Neural cell (in vitro differentiated cells): ENCODE measurements around the gene RFNG. TPM values are rescaled to one million over a fixed set of nuclear protein-coding genes. Genes with fewer than 3 reads are reported as not detected.

Experiments used
- H2AFZ ChIP-seq: fragments of 200-600, 300-800 bp; sonication (generic), shearing (Covaris generic); 2 replicates; pipeline ENCODE4 v1.6.0; 2014; ENCODE audit warnings: low read depth, mild to moderate bottlenecking, antibody characterized with exemption, low read length, moderate library complexity
- H3F3A ChIP-seq: fragments of 200-600 bp; shearing (Covaris generic); 2 replicates; pipeline ENCODE4 v1.6.1; 2016; ENCODE audit warnings: mild to moderate bottlenecking, moderate library complexity, mixed read lengths, antibody characterized with exemption, low read length; ENCODE audit not compliant: insufficient read depth, poor library complexity, severe bottlenecking
- H3K27ac ChIP-seq: fragments of 200-600, 300-800 bp; sonication (generic), shearing (Covaris generic); 2 replicates; pipeline ENCODE4 v1.5.1; 2014; ENCODE audit warnings: mild to moderate bottlenecking, low read length, moderate library complexity
- H3K27me3 ChIP-seq: fragments of 300-800, 200-600 bp; sonication (generic), shearing (Covaris generic); 2 replicates; pipeline ENCODE4 v1.6.0; 2014; ENCODE audit warnings: mild to moderate bottlenecking, low read depth, low read length, moderate library complexity; ENCODE audit not compliant: insufficient read depth
- H3K36me3 ChIP-seq: fragments of 300-800, 200-600 bp; sonication (generic), shearing (Covaris generic); 2 replicates; pipeline ENCODE4 v1.5.1; 2014; ENCODE audit warnings: mild to moderate bottlenecking, antibody characterized with exemption, low read length, moderate library complexity; ENCODE audit not compliant: insufficient read depth
- H3K4me2 ChIP-seq: fragments of 300-800, 200-600 bp; sonication (generic), shearing (Covaris generic); 2 replicates; pipeline ENCODE4 v1.6.0; 2014; ENCODE audit warnings: mild to moderate bottlenecking, low read length
- H3K4me3 ChIP-seq: fragments of 300-800, 200-600 bp; sonication (generic), shearing (Covaris generic); 2 replicates; pipeline ENCODE4 v1.5.1; 2014; ENCODE audit warnings: mild to moderate bottlenecking, low read length, moderate library complexity
- H3K79me2 ChIP-seq: fragments of 200-600 bp; shearing (Covaris generic); replicated peaks from 2 replicates; pipeline ENCODE4 v1.6.0; 2014; ENCODE audit warnings: mild to moderate bottlenecking, low read length, moderate library complexity; ENCODE audit not compliant: insufficient read depth
- H3K9ac ChIP-seq: fragments of 300-800, 200-600 bp; sonication (generic), shearing (Covaris generic); 2 replicates; pipeline ENCODE4 v1.6.1; 2016; ENCODE audit warnings: mild to moderate bottlenecking, low read length, mixed read lengths
- H3K9me2 ChIP-seq: fragments of 200-600 bp; shearing (Covaris generic); 2 replicates; pipeline ENCODE4 v1.6.1; 2016; ENCODE audit warnings: mild to moderate bottlenecking, low read length, mixed read lengths; ENCODE audit not compliant: insufficient read depth
- H3K9me3 ChIP-seq: fragments of 200-600, 300-800 bp; sonication (generic), shearing (Covaris generic); 2 replicates; pipeline ENCODE4 v1.6.1; 2016; ENCODE audit warnings: mild to moderate bottlenecking, mixed run types, low read length, moderate library complexity, mixed read lengths
- H4K20me1 ChIP-seq: fragments of 200-600 bp; shearing (Covaris generic); 2 replicates; pipeline ENCODE4 v1.6.1; 2016; ENCODE audit warnings: mild to moderate bottlenecking, mixed run types; ENCODE audit not compliant: insufficient read depth
- CTCF ChIP-seq: fragments of 450-650 bp; IDR thresholded peaks from 2 replicates; pipeline ENCODE4 v1.5.1; 2014; ENCODE audit warnings: antibody characterized with exemption, mild to moderate bottlenecking, moderate library complexity; ENCODE audit not compliant: poor library complexity, severe bottlenecking
- EP300 ChIP-seq: fragments of 450-650 bp; conservative IDR thresholded peaks from 2 replicates; pipeline ENCODE4 v1.6.1; 2014; ENCODE audit warnings: antibody characterized with exemption, mild to moderate bottlenecking, moderate library complexity; ENCODE audit not compliant: poor library complexity, severe bottlenecking
- EZH2 ChIP-seq: fragments of 200-600, 300-800 bp; shearing (Covaris generic), sonication (generic); IDR thresholded peaks from 2 replicates; pipeline ENCODE4 v1.6.1; 2014; ENCODE audit warnings: antibody characterized with exemption, low read length, borderline replicate concordance, mild to moderate bottlenecking; ENCODE audit not compliant: insufficient read depth, poor library complexity, severe bottlenecking
- MXI1 ChIP-seq: fragments of 450-650 bp; conservative IDR thresholded peaks from 2 replicates; pipeline ENCODE4 v1.6.1; 2014; ENCODE audit warnings: antibody characterized with exemption, mild to moderate bottlenecking; ENCODE audit not compliant: poor library complexity, severe bottlenecking
- POLR2AphosphoS5 ChIP-seq: IDR thresholded peaks from 2 replicates; pipeline ENCODE4 v1.6.1; 2012
- RAD21 ChIP-seq: fragments of 450-650 bp; conservative IDR thresholded peaks from 2 replicates; pipeline ENCODE4 v1.6.1; 2014; ENCODE audit warnings: antibody characterized with exemption, mild to moderate bottlenecking, moderate library complexity
- REST ChIP-seq: IDR thresholded peaks from 2 replicates; pipeline ENCODE4 v1.6.1; 2012; ENCODE audit warnings: borderline replicate concordance
- SMC3 ChIP-seq: fragments of 450-650 bp; conservative IDR thresholded peaks from 2 replicates; pipeline ENCODE4 v1.6.1; 2014; ENCODE audit warnings: antibody characterized with exemption, mild to moderate bottlenecking, moderate library complexity; ENCODE audit not compliant: poor library complexity
- TAF1 ChIP-seq: IDR thresholded peaks from 2 replicates; pipeline ENCODE4 v1.6.1; 2012; ENCODE audit warnings: low read depth
- polyA plus RNA-seq: library from polyadenylated mRNA; depleted of rRNA; stranded (reverse); fragments of >200 nt; gene quantifications from 2 replicates; pipeline ENCODE4 v1.2.3, GENCODE V29; 2014

The RFNG gene
- polyA plus RNA-seq, 1 donor from 2014 or later = 176 TPM

- Histone ChIP-seq H3K9ac (no peak overlapping the region), H3K27ac (no peak overlapping the region), H3F3A (no peaks in the 10 kb centered on the region), H3K36me3 (no peaks in the 10 kb centered on the region), H4K20me1 (no peaks in the 10 kb centered on the region), H3K9me3 (no peaks in the 10 kb centered on the region), H3K27me3 (no peaks in the 10 kb centered on the region), H3K4me3 (no peak overlapping the region), H3K4me2 (no peak overlapping the region), H3K9me2 (no peaks in the 10 kb centered on the region), H2AFZ (no peak overlapping the region), H3K79me2 (no peaks in the 10 kb centered on the region)
- TF ChIP-seq EP300 = no peak
- TF ChIP-seq MXI1 = no peak
- no peak for TF ChIP-seq REST
- TF ChIP-seq EZH2 = no peak
- no peak for TF ChIP-seq CTCF
- TF ChIP-seq RAD21 = no peak
- TF ChIP-seq POLR2AphosphoS5 = no peak
- no peak for TF ChIP-seq SMC3
- TF ChIP-seq TAF1 = no peak
Measured at GRCh38 chr17:82028966-82029365, 22.6 kb downstream of the RFNG start.

DNA sequence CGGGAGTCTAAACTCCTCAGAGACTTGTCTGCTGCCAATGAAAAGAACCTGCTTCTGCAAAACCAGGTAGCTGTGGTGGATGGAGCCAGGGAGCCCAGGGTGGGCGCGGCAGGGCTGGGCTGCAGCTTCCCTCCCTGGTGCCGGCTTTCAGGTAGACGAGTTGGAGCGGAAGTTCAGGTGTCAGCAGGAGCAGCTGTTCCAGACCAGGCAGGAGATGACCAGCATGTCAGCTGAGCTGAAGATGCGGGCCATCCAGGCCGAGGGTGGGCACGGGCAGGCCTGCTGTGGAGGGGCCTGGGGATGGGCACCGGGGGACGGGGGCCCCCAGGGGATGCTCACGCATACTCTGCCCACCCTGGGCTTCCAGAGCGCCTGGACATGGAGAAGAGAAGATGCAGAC lies 23.4 kb downstream of the RFNG start:
- Histone ChIP-seq H3K9me3 (no peaks in the 10 kb centered on the region), H3K4me3 (no peak overlapping the region), H2AFZ (no peak overlapping the region), H3F3A (no peaks in the 10 kb centered on the region), H3K27ac (no peak overlapping the region), H3K9me2 (no peaks in the 10 kb centered on the region), H3K27me3 (no peaks in the 10 kb centered on the region), H3K36me3 (no peaks in the 10 kb centered on the region), H3K4me2 (no peak overlapping the region), H3K9ac (no peak overlapping the region), H4K20me1 (no peaks in the 10 kb centered on the region), H3K79me2 (no peaks in the 10 kb centered on the region)
- TF ChIP-seq MXI1 (no peak), REST (no peak), POLR2AphosphoS5 (no peak), CTCF (no peak)
